GM12878 (cell line): ENCODE data around the gene DOCK1. TPM values are rescaled to one million over a fixed set of nuclear protein-coding genes. Genes with fewer than 3 reads are reported as not detected.

Experiments used
- ATAC-seq: fragments of 200-7000 bp; cut with Tn5 transposase; 3 replicates; pipeline ENCODE4 v1.9.1; 2020; ENCODE audit warnings: mild to moderate bottlenecking, moderate library complexity
- BruUV-seq: library from RNA; stranded (reverse); fragments of 400-500 nt; replicated peaks from 2 replicates; lab custom pipeline; 2021; lab: Mats Ljungman, UMichigan
- CTCF ChIA-PET: fragments of 300-600 bp; sonication (Branson Sonifier 250); formaldehyde crosslinking; extraction: SDS; loops from one replicate; lab custom pipeline; 2021; ENCODE audit warnings: inconsistent platforms; lab: Yijun Ruan, JAX
- POLR2A ChIA-PET: fragments of 350-600 bp; formaldehyde crosslinking; extraction: SDS; loops from one replicate; lab custom pipeline; 2021; ENCODE audit warnings: inconsistent platforms; lab: Charles Lee
- RAD21 ChIA-PET: fragments of 300-600 bp; sonication (Branson Sonifier 250); formaldehyde crosslinking; loops from one replicate; lab custom pipeline; 2023; ENCODE audit warnings: antibody characterized with exemption; ENCODE audit not compliant: unreplicated experiment; lab: Charles Lee
- SMC1A ChIA-PET: fragments of 300-600 bp; sonication (Branson Sonifier 250); formaldehyde crosslinking; loops from one replicate; lab custom pipeline; 2023; ENCODE audit not compliant: unreplicated experiment, uncharacterized antibody; lab: Charles Lee
- DNase-seq: peaks from one replicate; pipeline ENCODE4 v3.0.0-alpha.2; 2011; ENCODE audit warnings: low read depth, low spot score
- FAIRE-seq: peaks from 3 replicates; lab custom pipeline; 2011; peaks lifted over from hg19 to GRCh38; lab: Jason Lieb, UNC
- H2AFZ ChIP-seq: 2 replicates; pipeline ENCODE4 v1.6.0; 2011; ENCODE audit warnings: low read depth, low read length, control low read depth; ENCODE audit not compliant: control insufficient read depth
- H3K27ac ChIP-seq: 2 replicates; pipeline ENCODE4 v1.5.1; 2011; ENCODE audit warnings: control low read depth; ENCODE audit not compliant: control insufficient read depth, insufficient read depth
- H3K27me3 ChIP-seq, 2 experiments: replicated peaks in 1 of 2; 2 replicates each; pipeline versions ENCODE4 v1.6.0 to v1.6.1; 2011; ENCODE audit warnings: low read length in 1 of 2; ENCODE audit not compliant: control insufficient read depth in 2 of 2, insufficient read depth in 2 of 2
- H3K36me3 ChIP-seq, 2 experiments: 2 replicates each; pipeline ENCODE4 v1.5.1; 2011; ENCODE audit warnings: low read length in 1 of 2; ENCODE audit not compliant: control insufficient read depth in 2 of 2, insufficient read depth in 2 of 2
- H3K4me1 ChIP-seq: 2 replicates; pipeline ENCODE4 v1.6.1; 2011; ENCODE audit warnings: mild to moderate bottlenecking, low read length, moderate library complexity, mixed read lengths; ENCODE audit not compliant: control insufficient read depth, insufficient read depth
- H3K4me2 ChIP-seq: 2 replicates; pipeline ENCODE4 v1.6.0; 2011; ENCODE audit warnings: control low read depth; ENCODE audit not compliant: control insufficient read depth, insufficient read depth
- H3K4me3 ChIP-seq: fragments of 200-600 bp; sonication (generic); 2 replicates; pipeline ENCODE4 v1.5.1; 2016
- H3K79me2 ChIP-seq: 2 replicates; pipeline ENCODE4 v1.6.0; 2011; ENCODE audit warnings: low read length; ENCODE audit not compliant: control insufficient read depth, insufficient read depth
- H3K9ac ChIP-seq: 2 replicates; pipeline ENCODE4 v1.8.0; 2011; ENCODE audit warnings: low read length, control low read depth, mixed read lengths; ENCODE audit not compliant: control insufficient read depth, insufficient read depth
- H3K9me3 ChIP-seq: replicated peaks from 3 replicates; pipeline ENCODE4 v1.5.1; 2011; ENCODE audit warnings: mild to moderate bottlenecking, low read length; ENCODE audit not compliant: control insufficient read depth, insufficient read depth
- H4K20me1 ChIP-seq: 2 replicates; pipeline ENCODE4 v1.6.0; 2011; ENCODE audit not compliant: control insufficient read depth, insufficient read depth
- BHLHE40 ChIP-seq, 2 experiments: fragments of 450-650 bp in 1 of 2; IDR thresholded peaks; 2 replicates each; pipeline ENCODE4 v1.6.1; 2011 to 2017; ENCODE audit warnings: low read depth in 2 of 2, borderline replicate concordance in 1 of 2, improper control_type of control experiment in 1 of 2, low read length in 1 of 2, mild to moderate bottlenecking in 1 of 2
- CUX1 ChIP-seq: IDR thresholded peaks from 2 replicates; pipeline ENCODE4 v1.6.1; 2012; ENCODE audit warnings: improper control_type of control experiment, low read depth, low read length; ENCODE audit not compliant: insufficient replicate concordance
- ETV6 ChIP-seq, 2 experiments: fragments of 450-650 bp in 1 of 2; IDR thresholded peaks in 1 of 2; conservative IDR thresholded peaks in 1 of 2; 2 replicates each; pipeline ENCODE4 v1.6.1; 2014; ENCODE audit warnings: antibody characterized with exemption in 1 of 2, borderline replicate concordance in 1 of 2, low read depth in 1 of 2, mild to moderate bottlenecking in 1 of 2, moderate library complexity in 1 of 2
- HDAC6 ChIP-seq: fragments of 200-600 bp; sonication (generic); IDR thresholded peaks from one replicate; pipeline ENCODE4 v1.8.0; 2017; ENCODE audit warnings: antibody characterized with exemption; ENCODE audit not compliant: unreplicated experiment
- IRF5 ChIP-seq: fragments of 450-650 bp; IDR thresholded peaks from 2 replicates; pipeline ENCODE4 v1.6.1; 2017; ENCODE audit warnings: borderline replicate concordance
- NFIC ChIP-seq: IDR thresholded peaks from 2 replicates; pipeline ENCODE4 v1.6.1; 2012; ENCODE audit warnings: low read depth, mild to moderate bottlenecking, inconsistent platforms, low read length, moderate library complexity
- NFYA ChIP-seq: IDR thresholded peaks from 2 replicates; pipeline ENCODE4 v1.6.1; 2011; ENCODE audit warnings: low read depth, mild to moderate bottlenecking, low read length, improper control_type of control experiment, borderline replicate concordance
- PAX5 ChIP-seq: IDR thresholded peaks from 2 replicates; pipeline ENCODE4 v1.6.1; 2011; ENCODE audit warnings: low read depth, low read length, borderline replicate concordance
- SIX5 ChIP-seq: IDR thresholded peaks from 2 replicates; pipeline ENCODE4 v1.6.1; 2011; ENCODE audit warnings: mild to moderate bottlenecking, low read depth, low read length, moderate library complexity; ENCODE audit not compliant: severe bottlenecking
- SP1 ChIP-seq: IDR thresholded peaks from one replicate; pipeline ENCODE4 v1.6.1; 2011; ENCODE audit warnings: low read depth, low read length
- ZNF687 ChIP-seq: fragments of 450-650 bp; IDR thresholded peaks from 2 replicates; pipeline ENCODE4 v1.6.1; 2017; ENCODE audit warnings: mild to moderate bottlenecking, moderate library complexity
- WGBS: methylation state at CpG from one replicate; pipeline ENCODE4 v1.1.6; 2016; ENCODE audit warnings: low lambda C conversion rate; ENCODE audit not compliant: insufficient replicate concordance, insufficient coverage; ENCODE audit errors: missing lambda C conversion rate; 5-methylcytosine and 5-hydroxymethylcytosine counted together
- in situ Hi-C: fragments of 300-500 bp; cut with MboI; formaldehyde crosslinking; loops from 9 replicates; pipeline ENCODE4 v1.14.3; 2018; ENCODE audit warnings: mixed read lengths
- intact Hi-C: fragments of 100-400 bp; cut with micrococcal nuclease; formaldehyde crosslinking; loops from one replicate; pipeline ENCODE4 v1.14.2; 2022; ENCODE audit not compliant: unreplicated experiment
- polyA plus RNA-seq, 11 experiments: library from polyadenylated mRNA; depleted of rRNA in 4 of 11; unstranded in 6 of 11; stranded (reverse) in 5 of 11; fragments of >200 nt; fragmentation: Nextera tagmentation in 4 of 11; fragmentation: Illumina TruSeq in 1 of 11; extraction: Ambion mirVana in 4 of 11; extraction: Trizol in 1 of 11; gene quantifications; 1 replicate in 1 of 11; 2 replicates in 10 of 11; pipeline versions ENCODE4 v1.2.1 to v1.2.3, GENCODE V29; 2011 to 2016; ENCODE audit warnings: inconsistent platforms in 2 of 11, missing spikeins in 2 of 11, low read depth in 1 of 11
- total RNA-seq, 4 experiments: library from RNA; depleted of rRNA in 3 of 4; stranded (reverse); fragments of >200 nt in 3 of 4; fragmentation: Illumina TruSeq in 1 of 4; extraction: Trizol in 1 of 4; gene quantifications; 2 replicates each; pipeline versions ENCODE4 v1.2.1 to v1.2.3, GENCODE V29; 2013 to 2021

DOCK1 gene
- total and polyA plus RNA-seq, 10 of the 15 experiments (the other 5 are each of a cell fraction or from before 2014, with no cell fraction given) = 0.05 to 0.18 TPM; not detected in 8

GRCh38 chr10:127420138-127420684 lies 515.0 kb downstream of the DOCK1 start:
- Histone ChIP-seq H3K4me3 (no peak overlapping the region), H2AFZ (no peak overlapping the region), H3K27ac (no peak overlapping the region), H3K27me3 (no peaks in the 10 kb centered on the region), H3K4me2 (no peak overlapping the region), H3K4me1 (no peaks in the 10 kb centered on the region), H3K36me3 (no peaks in the 10 kb centered on the region), H3K79me2 (no peaks in the 10 kb centered on the region), H4K20me1 (no peaks in the 10 kb centered on the region), H3K9me3 (no peaks in the 10 kb centered on the region), H3K9ac (no peak overlapping the region)
- ChIA-PET RAD21 (no interaction called here), CTCF (no interaction called here), SMC1A (no interaction called here), POLR2A (no interaction called here)
- no peak for ATAC-seq
- no peak for TF ChIP-seq ETV6 (conservative IDR thresholded peaks at IDR 0.05 in 1 of 2, IDR thresholded peaks at IDR 0.05 in 1 of 2; ENCODE audit: borderline replicate concordance in 1 of 2, low read depth in 1 of 2)
- TF ChIP-seq CUX1 = no peak
- no peak for TF ChIP-seq SIX5
- TF ChIP-seq HDAC6 = no peak
- no peak for TF ChIP-seq NFIC
- no peak for TF ChIP-seq SP1
- no peak for TF ChIP-seq ZNF687
- TF ChIP-seq BHLHE40 (IDR thresholded peaks at IDR 0.05; ENCODE audit: borderline replicate concordance in 1 of 2, low read depth in 2 of 2, low read length in 1 of 2) = no peak
- no peak for TF ChIP-seq PAX5
- TF ChIP-seq NFYA = no peak
- TF ChIP-seq IRF5 = no peak
- no TSS peak for BruUV-seq
- WGBS = 33% methylated on average over 10 of the region's 10 CpGs
- no peak for FAIRE-seq
- intact Hi-C loops (no loop called here), in situ Hi-C loops (no loop called here)
- no peak for DNase-seq
